K562 (cell line): Measurements from ENCODE around the gene CCDC78. TPM values are rescaled to one million over a fixed set of nuclear protein-coding genes. Genes with fewer than 3 reads are reported as not detected.

Experiments used
- MTA1 ChIP-seq: fragments of 450-650 bp; IDR thresholded peaks from 2 replicates; pipeline ENCODE4 v1.6.1; 2017; ENCODE audit warnings: borderline replicate concordance
- NCOA1 ChIP-seq: fragments of 450-650 bp; IDR thresholded peaks from 2 replicates; pipeline ENCODE4 v1.6.1; 2016; ENCODE audit warnings: low read depth
- NFXL1 ChIP-seq: fragments of 450-650 bp; formaldehyde crosslinking; IDR thresholded peaks from 2 replicates; pipeline ENCODE4 v1.4.0; 2021; ENCODE audit warnings: mild to moderate bottlenecking
- PTTG1 ChIP-seq: fragments of 450-650 bp; IDR thresholded peaks from 2 replicates; pipeline ENCODE4 v1.6.1; 2016; ENCODE audit warnings: low read depth, mild to moderate bottlenecking, missing genetic modification characterization, missing compliant biosample characterization
- SIRT6 ChIP-seq: IDR thresholded peaks from one replicate; pipeline ENCODE4 v1.6.1; 2012; ENCODE audit warnings: low read depth, mild to moderate bottlenecking, control low read depth, inconsistent platforms, low read length, moderate library complexity
- SRSF3 ChIP-seq: fragments of 200-400 bp; formaldehyde crosslinking; IDR thresholded peaks from 2 replicates; pipeline ENCODE4 v1.6.1; 2016; ENCODE audit warnings: mild to moderate bottlenecking, low read length, moderate library complexity; ENCODE audit not compliant: insufficient read depth
- TOE1 ChIP-seq, 2 experiments: fragments of 450-650 bp in 1 of 2; sonication (generic) in 1 of 2; formaldehyde crosslinking in 1 of 2; IDR thresholded peaks; 2 replicates each; pipeline versions ENCODE4 v1.7.1 to v1.8.0; 2016 to 2022; ENCODE audit warnings: borderline replicate concordance in 2 of 2, mild to moderate bottlenecking in 2 of 2, antibody characterized with exemption in 1 of 2, inconsistent platforms in 1 of 2, low read depth in 1 of 2, missing genetic modification reagents in 1 of 2, moderate library complexity in 1 of 2
- U2AF1 ChIP-seq: fragments of 200-400 bp; formaldehyde crosslinking; optimal IDR thresholded peaks from 2 replicates; pipeline ENCODE3; 2017; ENCODE audit warnings: mild to moderate bottlenecking, low read depth, low read length, moderate library complexity
- ZNF212 ChIP-seq: fragments of 450-650 bp; formaldehyde crosslinking; IDR thresholded peaks from 2 replicates; pipeline ENCODE4 v1.4.0; 2020; ENCODE audit warnings: mild to moderate bottlenecking
- ZNF23 ChIP-seq: fragments of 250-450 bp; sonication (Bioruptor Pico); IDR thresholded peaks from 2 replicates; pipeline ENCODE4 v1.4.0; 2020; ENCODE audit warnings: mild to moderate bottlenecking
- ZNF511 ChIP-seq: sonication (generic); formaldehyde crosslinking; IDR thresholded peaks from 2 replicates; pipeline ENCODE4 v1.8.0; 2022; ENCODE audit warnings: mild to moderate bottlenecking, missing genetic modification reagents
- ZNF584 ChIP-seq: fragments of 200-800 bp; sonication (Bioruptor generic); IDR thresholded peaks from 2 replicates; pipeline ENCODE4 v1.6.1; 2016; ENCODE audit warnings: low read depth, mild to moderate bottlenecking, missing genetic modification characterization, missing compliant biosample characterization
- ZSCAN29 ChIP-seq: fragments of 450-650 bp; IDR thresholded peaks from 2 replicates; pipeline ENCODE4 v1.6.1; 2017
- polyA plus RNA-seq, 8 experiments: library from polyadenylated mRNA; depleted of rRNA in 4 of 8; stranded (reverse) in 5 of 8; unstranded in 3 of 8; fragments of >200 nt; fragmentation: Nextera tagmentation in 2 of 8; fragmentation: Illumina TruSeq in 1 of 8; extraction: Ambion mirVana in 2 of 8; extraction: Trizol in 1 of 8; gene quantifications; 2 replicates each; pipeline versions ENCODE4 v1.2.1 to v1.2.3, GENCODE V29; 2011 to 2014; ENCODE audit warnings: inconsistent platforms in 1 of 8, missing spikeins in 1 of 8
- total RNA-seq, 7 experiments: library from RNA; depleted of rRNA in 6 of 7; stranded (reverse); fragments of >200 nt in 6 of 7; fragmentation: Illumina TruSeq in 2 of 7; extraction: Trizol in 2 of 7; gene quantifications; 2 replicates each; pipeline versions ENCODE4 v1.2.1 to v1.2.3, GENCODE V29; 2011 to 2021; ENCODE audit warnings: low replicate concordance in 1 of 7
- TF ChIP-seq, protein P1 (sequence below): sonication (generic); formaldehyde crosslinking; IDR thresholded peaks from 2 replicates; pipeline ENCODE4 v1.8.1; 2023; ENCODE audit warnings: mild to moderate bottlenecking, missing genetic modification reagents
- TF ChIP-seq, protein P2 (sequence below): fragments of 250-450 bp; sonication (Bioruptor Pico); IDR thresholded peaks from 2 replicates; pipeline ENCODE4 v1.8.0; 2022; ENCODE audit warnings: moderate library complexity, mild to moderate bottlenecking, inconsistent platforms
- TF ChIP-seq, protein P3 (sequence below): IDR thresholded peaks from 2 replicates; pipeline ENCODE4 v1.6.1; 2011; ENCODE audit warnings: borderline replicate concordance, low read depth, mild to moderate bottlenecking, moderate library complexity, low read length; ENCODE audit not compliant: insufficient read depth, poor library complexity, severe bottlenecking
- TF ChIP-seq, protein P4 (sequence below): fragments of 250-450 bp; sonication (Bioruptor Pico); IDR thresholded peaks from 2 replicates; pipeline ENCODE4 v1.9.0; 2021; ENCODE audit warnings: mild to moderate bottlenecking, inconsistent platforms

CCDC78 gene
- total and polyA plus RNA-seq, 9 of the 15 experiments (the other 6 are each of a cell fraction or from before 2014, with no cell fraction given): 0.24 to 17.7 (median 2.9) TPM

DNA sequence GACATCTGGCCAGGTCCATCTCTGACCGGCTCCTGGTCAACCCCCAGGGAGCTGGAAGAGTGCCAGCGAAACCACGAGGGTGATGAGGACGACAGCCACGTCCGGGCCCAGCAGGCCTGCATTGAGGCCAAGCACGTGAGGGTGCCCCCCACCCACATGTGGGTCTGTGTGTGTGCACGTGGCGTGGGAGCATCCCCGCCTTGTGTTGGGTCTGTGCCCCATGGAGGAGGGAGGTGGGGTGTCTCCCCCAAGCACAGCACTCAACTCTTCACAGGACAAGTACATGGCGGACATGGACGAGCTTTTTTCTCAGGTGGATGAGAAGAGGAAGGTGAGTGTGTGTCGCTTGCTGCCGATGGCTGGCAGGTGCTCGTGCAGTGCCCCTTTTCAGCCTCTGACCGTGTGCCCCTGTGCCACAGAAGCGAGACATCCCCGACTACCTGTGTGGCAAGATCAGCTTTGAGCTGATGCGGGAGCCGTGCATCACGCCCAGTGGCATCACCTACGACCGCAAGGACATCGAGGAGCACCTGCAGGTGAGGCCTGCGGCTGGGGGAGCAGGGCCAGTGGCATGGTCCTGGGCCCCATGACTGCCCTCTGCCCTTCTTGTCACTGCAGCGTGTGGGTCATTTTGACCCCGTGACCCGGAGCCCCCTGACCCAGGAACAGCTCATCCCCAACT is 44.4 kb downstream of the CCDC78 start (continued):
- TF ChIP-seq, protein P1, sequence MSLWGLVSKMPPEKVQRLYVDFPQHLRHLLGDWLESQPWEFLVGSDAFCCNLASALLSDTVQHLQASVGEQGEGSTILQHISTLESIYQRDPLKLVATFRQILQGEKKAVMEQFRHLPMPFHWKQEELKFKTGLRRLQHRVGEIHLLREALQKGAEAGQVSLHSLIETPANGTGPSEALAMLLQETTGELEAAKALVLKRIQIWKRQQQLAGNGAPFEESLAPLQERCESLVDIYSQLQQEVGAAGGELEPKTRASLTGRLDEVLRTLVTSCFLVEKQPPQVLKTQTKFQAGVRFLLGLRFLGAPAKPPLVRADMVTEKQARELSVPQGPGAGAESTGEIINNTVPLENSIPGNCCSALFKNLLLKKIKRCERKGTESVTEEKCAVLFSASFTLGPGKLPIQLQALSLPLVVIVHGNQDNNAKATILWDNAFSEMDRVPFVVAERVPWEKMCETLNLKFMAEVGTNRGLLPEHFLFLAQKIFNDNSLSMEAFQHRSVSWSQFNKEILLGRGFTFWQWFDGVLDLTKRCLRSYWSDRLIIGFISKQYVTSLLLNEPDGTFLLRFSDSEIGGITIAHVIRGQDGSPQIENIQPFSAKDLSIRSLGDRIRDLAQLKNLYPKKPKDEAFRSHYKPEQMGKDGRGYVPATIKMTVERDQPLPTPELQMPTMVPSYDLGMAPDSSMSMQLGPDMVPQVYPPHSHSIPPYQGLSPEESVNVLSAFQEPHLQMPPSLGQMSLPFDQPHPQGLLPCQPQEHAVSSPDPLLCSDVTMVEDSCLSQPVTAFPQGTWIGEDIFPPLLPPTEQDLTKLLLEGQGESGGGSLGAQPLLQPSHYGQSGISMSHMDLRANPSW (CRISPR knock-in tag): 0 out of 2 replicates have a peak, but pooled peaks have one; percentile 57
- TF ChIP-seq NFXL1 (no peak), SRSF3 (no peak), ZNF584 (CRISPR knock-in tag) (no peak), NCOA1 (no peak), ZNF23 (no peak), ZSCAN29 (no peak), MTA1 (no peak), ZNF511 (CRISPR knock-in tag) (0 out of 2 replicates have a peak, but pooled peaks have one; percentile 56), SIRT6 (no peak), U2AF1 (no peak), ZNF212 (CRISPR knock-in tag) (no peak), PTTG1 (no peak), TOE1 (IDR thresholded peaks at IDR 0.05; ENCODE audit: borderline replicate concordance) (no peak), TOE1 (CRISPR knock-in tag; IDR thresholded peaks at IDR 0.05; ENCODE audit: borderline replicate concordance, low read depth) (no peak)
- TF ChIP-seq, protein P2, sequence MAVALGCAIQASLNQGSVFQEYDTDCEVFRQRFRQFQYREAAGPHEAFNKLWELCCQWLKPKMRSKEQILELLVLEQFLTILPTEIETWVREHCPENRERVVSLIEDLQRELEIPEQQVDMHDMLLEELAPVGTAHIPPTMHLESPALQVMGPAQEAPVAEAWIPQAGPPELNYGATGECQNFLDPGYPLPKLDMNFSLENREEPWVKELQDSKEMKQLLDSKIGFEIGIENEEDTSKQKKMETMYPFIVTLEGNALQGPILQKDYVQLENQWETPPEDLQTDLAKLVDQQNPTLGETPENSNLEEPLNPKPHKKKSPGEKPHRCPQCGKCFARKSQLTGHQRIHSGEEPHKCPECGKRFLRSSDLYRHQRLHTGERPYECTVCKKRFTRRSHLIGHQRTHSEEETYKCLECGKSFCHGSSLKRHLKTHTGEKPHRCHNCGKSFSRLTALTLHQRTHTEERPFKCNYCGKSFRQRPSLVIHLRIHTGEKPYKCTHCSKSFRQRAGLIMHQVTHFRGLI (CRISPR knock-in tag): no peak
- TF ChIP-seq, protein P3, sequence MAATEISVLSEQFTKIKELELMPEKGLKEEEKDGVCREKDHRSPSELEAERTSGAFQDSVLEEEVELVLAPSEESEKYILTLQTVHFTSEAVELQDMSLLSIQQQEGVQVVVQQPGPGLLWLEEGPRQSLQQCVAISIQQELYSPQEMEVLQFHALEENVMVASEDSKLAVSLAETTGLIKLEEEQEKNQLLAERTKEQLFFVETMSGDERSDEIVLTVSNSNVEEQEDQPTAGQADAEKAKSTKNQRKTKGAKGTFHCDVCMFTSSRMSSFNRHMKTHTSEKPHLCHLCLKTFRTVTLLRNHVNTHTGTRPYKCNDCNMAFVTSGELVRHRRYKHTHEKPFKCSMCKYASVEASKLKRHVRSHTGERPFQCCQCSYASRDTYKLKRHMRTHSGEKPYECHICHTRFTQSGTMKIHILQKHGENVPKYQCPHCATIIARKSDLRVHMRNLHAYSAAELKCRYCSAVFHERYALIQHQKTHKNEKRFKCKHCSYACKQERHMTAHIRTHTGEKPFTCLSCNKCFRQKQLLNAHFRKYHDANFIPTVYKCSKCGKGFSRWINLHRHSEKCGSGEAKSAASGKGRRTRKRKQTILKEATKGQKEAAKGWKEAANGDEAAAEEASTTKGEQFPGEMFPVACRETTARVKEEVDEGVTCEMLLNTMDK: no peak
- TF ChIP-seq, protein P4, sequence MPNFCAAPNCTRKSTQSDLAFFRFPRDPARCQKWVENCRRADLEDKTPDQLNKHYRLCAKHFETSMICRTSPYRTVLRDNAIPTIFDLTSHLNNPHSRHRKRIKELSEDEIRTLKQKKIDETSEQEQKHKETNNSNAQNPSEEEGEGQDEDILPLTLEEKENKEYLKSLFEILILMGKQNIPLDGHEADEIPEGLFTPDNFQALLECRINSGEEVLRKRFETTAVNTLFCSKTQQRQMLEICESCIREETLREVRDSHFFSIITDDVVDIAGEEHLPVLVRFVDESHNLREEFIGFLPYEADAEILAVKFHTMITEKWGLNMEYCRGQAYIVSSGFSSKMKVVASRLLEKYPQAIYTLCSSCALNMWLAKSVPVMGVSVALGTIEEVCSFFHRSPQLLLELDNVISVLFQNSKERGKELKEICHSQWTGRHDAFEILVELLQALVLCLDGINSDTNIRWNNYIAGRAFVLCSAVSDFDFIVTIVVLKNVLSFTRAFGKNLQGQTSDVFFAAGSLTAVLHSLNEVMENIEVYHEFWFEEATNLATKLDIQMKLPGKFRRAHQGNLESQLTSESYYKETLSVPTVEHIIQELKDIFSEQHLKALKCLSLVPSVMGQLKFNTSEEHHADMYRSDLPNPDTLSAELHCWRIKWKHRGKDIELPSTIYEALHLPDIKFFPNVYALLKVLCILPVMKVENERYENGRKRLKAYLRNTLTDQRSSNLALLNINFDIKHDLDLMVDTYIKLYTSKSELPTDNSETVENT (CRISPR knock-in tag): no peak
